Loucy (cell line): Measurements from ENCODE around the gene RPL28.
"Not testable (repeated sequence)": the region's sequence is repeated elsewhere in the genome, so short reads cannot be mapped to it uniquely, and the experiment has no call there.

Experiments used
- EZH2phosphoT487 ChIP-seq: fragments of 200-600 bp; IDR thresholded peaks from 2 replicates; pipeline ENCODE4 v1.6.1; 2018; ENCODE audit warnings: antibody characterized with exemption, mild to moderate bottlenecking, moderate library complexity, borderline replicate concordance
- TF ChIP-seq, protein P1 (sequence below): fragments of 200-600 bp; sonication (generic); conservative IDR thresholded peaks from 2 replicates; pipeline ENCODE4 v1.5.1; 2014; ENCODE audit warnings: mild to moderate bottlenecking, antibody characterized with exemption, low read length

DNA sequence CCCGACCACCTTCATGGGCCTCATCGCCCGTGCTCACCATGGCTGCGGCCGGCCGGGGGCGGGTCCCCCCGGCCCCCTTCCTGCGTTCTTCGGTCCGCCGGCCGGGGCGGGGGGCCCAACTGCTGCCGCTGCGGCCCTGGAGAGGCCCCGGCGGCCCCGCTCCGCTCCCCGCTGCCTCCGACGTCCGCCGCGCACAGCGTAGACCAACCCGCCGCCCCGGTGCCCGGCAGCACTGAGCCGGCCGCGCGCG, 21.7 kb downstream of the RPL28 start, which contains the start of gene UBE2S:
- TF ChIP-seq, protein P1, sequence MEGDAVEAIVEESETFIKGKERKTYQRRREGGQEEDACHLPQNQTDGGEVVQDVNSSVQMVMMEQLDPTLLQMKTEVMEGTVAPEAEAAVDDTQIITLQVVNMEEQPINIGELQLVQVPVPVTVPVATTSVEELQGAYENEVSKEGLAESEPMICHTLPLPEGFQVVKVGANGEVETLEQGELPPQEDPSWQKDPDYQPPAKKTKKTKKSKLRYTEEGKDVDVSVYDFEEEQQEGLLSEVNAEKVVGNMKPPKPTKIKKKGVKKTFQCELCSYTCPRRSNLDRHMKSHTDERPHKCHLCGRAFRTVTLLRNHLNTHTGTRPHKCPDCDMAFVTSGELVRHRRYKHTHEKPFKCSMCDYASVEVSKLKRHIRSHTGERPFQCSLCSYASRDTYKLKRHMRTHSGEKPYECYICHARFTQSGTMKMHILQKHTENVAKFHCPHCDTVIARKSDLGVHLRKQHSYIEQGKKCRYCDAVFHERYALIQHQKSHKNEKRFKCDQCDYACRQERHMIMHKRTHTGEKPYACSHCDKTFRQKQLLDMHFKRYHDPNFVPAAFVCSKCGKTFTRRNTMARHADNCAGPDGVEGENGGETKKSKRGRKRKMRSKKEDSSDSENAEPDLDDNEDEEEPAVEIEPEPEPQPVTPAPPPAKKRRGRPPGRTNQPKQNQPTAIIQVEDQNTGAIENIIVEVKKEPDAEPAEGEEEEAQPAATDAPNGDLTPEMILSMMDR = not testable (repeated sequence)
- not testable (repeated sequence) for TF ChIP-seq EZH2phosphoT487
